Gastrocnemius medialis (tissue), 4 donors: ENCODE results near the gene TMEM158.

Source experiments
- POLR2A ChIP-seq, 2 donors: fragments of 450-650 bp; IDR thresholded peaks; one replicate each; pipeline ENCODE4 v1.6.1; 2017; ENCODE audit warnings: antibody characterized with exemption in 2 of 2, mild to moderate bottlenecking in 2 of 2, moderate library complexity in 2 of 2
- TF ChIP-seq, protein P1 (sequence below), 5 experiments: fragments of 450-650 bp in 3 of 5; fragments of 200-600 bp in 2 of 5; sonication (generic) in 2 of 5; IDR thresholded peaks in 4 of 5; conservative IDR thresholded peaks in 1 of 5; 1 replicate in 4 of 5; 2 replicates in 1 of 5; pipeline ENCODE4 v1.5.1; 2016 to 2019; ENCODE audit warnings: antibody characterized with exemption in 5 of 5, mild to moderate bottlenecking in 3 of 5, moderate library complexity in 3 of 5

DNA sequence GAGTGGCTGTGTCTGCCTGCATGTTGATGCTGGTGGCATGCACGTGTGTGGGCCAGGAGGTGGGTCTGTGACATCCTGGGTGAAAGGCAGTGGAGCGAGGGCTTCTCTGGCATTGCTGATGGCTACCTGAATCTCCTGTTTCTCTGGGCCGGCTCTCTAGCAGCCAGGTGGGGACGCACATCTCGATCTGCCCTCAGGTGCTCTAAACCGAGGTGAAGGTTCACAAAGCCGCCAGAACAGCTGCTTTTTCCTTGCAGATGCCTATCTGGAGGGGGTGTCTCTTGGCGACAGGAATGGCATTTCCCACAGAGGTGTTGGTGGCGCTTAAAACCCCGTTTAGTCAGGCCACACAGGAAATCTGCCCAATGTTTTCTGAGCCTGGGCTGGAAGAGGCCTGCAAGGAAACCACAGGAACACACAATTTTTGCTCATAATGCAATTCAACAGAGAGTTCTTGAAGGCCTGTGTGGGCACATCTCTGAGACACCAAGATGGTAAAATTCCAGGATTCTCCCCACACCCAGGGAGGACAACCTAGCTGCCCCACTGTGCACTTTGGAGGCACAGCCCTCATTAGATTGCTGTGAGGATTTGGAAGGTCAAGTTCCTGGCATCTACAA lies 11.9 kb downstream of the TMEM158 start:
- TF ChIP-seq, protein P1, sequence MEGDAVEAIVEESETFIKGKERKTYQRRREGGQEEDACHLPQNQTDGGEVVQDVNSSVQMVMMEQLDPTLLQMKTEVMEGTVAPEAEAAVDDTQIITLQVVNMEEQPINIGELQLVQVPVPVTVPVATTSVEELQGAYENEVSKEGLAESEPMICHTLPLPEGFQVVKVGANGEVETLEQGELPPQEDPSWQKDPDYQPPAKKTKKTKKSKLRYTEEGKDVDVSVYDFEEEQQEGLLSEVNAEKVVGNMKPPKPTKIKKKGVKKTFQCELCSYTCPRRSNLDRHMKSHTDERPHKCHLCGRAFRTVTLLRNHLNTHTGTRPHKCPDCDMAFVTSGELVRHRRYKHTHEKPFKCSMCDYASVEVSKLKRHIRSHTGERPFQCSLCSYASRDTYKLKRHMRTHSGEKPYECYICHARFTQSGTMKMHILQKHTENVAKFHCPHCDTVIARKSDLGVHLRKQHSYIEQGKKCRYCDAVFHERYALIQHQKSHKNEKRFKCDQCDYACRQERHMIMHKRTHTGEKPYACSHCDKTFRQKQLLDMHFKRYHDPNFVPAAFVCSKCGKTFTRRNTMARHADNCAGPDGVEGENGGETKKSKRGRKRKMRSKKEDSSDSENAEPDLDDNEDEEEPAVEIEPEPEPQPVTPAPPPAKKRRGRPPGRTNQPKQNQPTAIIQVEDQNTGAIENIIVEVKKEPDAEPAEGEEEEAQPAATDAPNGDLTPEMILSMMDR (IDR thresholded peaks at IDR 0.05 in 4 of 5, conservative IDR thresholded peaks at IDR 0.05 in 1 of 5): no peak
- TF ChIP-seq POLR2A (IDR thresholded peaks at IDR 0.05): no peak
